DOHH2 (cell line): ENCODE results near the gene NEGR1.

Experiments
- CTCF ChIP-seq: fragments of 200-600 bp; sonication (generic); IDR thresholded peaks from one replicate; pipeline ENCODE4 v1.5.1; 2014; ENCODE audit warnings: antibody characterized with exemption, mild to moderate bottlenecking, low read depth, low read length; ENCODE audit not compliant: poor library complexity, severe bottlenecking
- EZH2phosphoT487 ChIP-seq: fragments of 200-600 bp; sonication (generic); IDR thresholded peaks from 2 replicates; pipeline ENCODE4 v1.6.1; 2017; ENCODE audit warnings: borderline replicate concordance, mild to moderate bottlenecking, antibody characterized with exemption, low read length, moderate library complexity, mixed read lengths

GRCh38 chr1:71583756-71584155, 698.6 kb downstream of the NEGR1 start:
- TF ChIP-seq CTCF (no peak), EZH2phosphoT487 (no peak)
